Lower lobe of right lung (tissue), 2 donors: Measurements from ENCODE around the gene MYEOV. TPM values are rescaled to one million over a fixed set of nuclear protein-coding genes. Genes with fewer than 3 reads are reported as not detected.

Experiments used
- ATAC-seq, 2 donors: fragments of 200-7000 bp; cut with Tn5 transposase; one replicate each; pipeline ENCODE4 v1.9.1; 2020 to 2022; ENCODE audit warnings: mild to moderate bottlenecking in 2 of 2, moderate library complexity in 2 of 2
- DNase-seq: peaks from one replicate; pipeline ENCODE4 v3.0.0-alpha.2; 2020
- H3K27ac ChIP-seq: fragments of 200-600 bp; one replicate; pipeline ENCODE4 v1.8.0; 2022
- H3K27me3 ChIP-seq: fragments of 200-600 bp; one replicate; pipeline ENCODE4 v1.8.0; 2022; ENCODE audit warnings: low read depth
- H3K36me3 ChIP-seq: fragments of 200-600 bp; one replicate; pipeline ENCODE4 v1.8.0; 2022; ENCODE audit warnings: mild to moderate bottlenecking
- H3K4me1 ChIP-seq: fragments of 200-600 bp; one replicate; pipeline ENCODE4 v1.8.0; 2022
- H3K4me3 ChIP-seq: fragments of 200-600 bp; one replicate; pipeline ENCODE4 v1.8.0; 2022; ENCODE audit warnings: mild to moderate bottlenecking
- H3K9me3 ChIP-seq: fragments of 200-600 bp; one replicate; pipeline ENCODE4 v1.8.0; 2022
- intact Hi-C: fragments of 100-400 bp; cut with DNase I; formaldehyde crosslinking; loops from one replicate; pipeline ENCODE4 v1.11.0; 2022
- total RNA-seq: library from RNA; stranded (reverse); fragmentation: NEBNext Ultra II Directional; extraction: Animal tissue kit (Norgen Biotek cat#: 25700); gene quantifications from one replicate; pipeline ENCODE4 v1.2.1, GENCODE V29; 2021
- TF ChIP-seq, protein P1 (sequence below): fragments of 200-600 bp; IDR thresholded peaks from one replicate; pipeline ENCODE4 v1.8.0; 2022; ENCODE audit warnings: antibody characterized with exemption, mild to moderate bottlenecking
- donor health status: DM: no; HTN: yes; CAD: no; lungs with severe emphysema.

MYEOV gene
- total RNA-seq, 1 donor from 2014 or later: 1.2 TPM

DNA sequence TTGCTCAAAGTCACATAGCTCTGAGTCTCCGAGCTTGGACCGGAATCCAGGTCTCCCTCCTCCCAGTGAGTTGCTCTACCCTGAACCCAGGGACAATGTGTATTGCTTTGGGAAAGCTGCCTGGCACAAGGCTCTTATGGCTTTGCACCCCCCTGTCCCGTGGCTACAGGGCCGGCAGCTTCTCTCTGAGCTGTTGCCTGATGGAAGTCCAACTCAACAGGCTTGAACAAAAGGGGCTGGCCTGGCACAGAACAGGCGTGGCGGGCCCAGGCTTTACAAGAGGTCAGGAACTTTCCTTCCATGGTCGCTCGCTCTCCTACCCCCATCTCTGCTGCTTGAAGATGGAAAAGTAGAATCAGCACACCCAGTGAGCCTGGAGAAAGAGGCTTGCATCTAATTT is 34.3 kb downstream of the MYEOV start:
- no peaks in the 10 kb centered on the region for H3K36me3 ChIP-seq
- no peaks in the 10 kb centered on the region for H3K4me1 ChIP-seq
- H3K27ac ChIP-seq: no peak overlapping the region
- no peak overlapping the region for H3K4me3 ChIP-seq
- intact Hi-C loops: no loop called here
- no peak for ATAC-seq
- no peaks in the 10 kb centered on the region for H3K27me3 ChIP-seq
- TF ChIP-seq, protein P1, sequence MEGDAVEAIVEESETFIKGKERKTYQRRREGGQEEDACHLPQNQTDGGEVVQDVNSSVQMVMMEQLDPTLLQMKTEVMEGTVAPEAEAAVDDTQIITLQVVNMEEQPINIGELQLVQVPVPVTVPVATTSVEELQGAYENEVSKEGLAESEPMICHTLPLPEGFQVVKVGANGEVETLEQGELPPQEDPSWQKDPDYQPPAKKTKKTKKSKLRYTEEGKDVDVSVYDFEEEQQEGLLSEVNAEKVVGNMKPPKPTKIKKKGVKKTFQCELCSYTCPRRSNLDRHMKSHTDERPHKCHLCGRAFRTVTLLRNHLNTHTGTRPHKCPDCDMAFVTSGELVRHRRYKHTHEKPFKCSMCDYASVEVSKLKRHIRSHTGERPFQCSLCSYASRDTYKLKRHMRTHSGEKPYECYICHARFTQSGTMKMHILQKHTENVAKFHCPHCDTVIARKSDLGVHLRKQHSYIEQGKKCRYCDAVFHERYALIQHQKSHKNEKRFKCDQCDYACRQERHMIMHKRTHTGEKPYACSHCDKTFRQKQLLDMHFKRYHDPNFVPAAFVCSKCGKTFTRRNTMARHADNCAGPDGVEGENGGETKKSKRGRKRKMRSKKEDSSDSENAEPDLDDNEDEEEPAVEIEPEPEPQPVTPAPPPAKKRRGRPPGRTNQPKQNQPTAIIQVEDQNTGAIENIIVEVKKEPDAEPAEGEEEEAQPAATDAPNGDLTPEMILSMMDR: no peak
- H3K9me3 ChIP-seq: no peaks in the 10 kb centered on the region
- DNase-seq: no peak

DNA sequence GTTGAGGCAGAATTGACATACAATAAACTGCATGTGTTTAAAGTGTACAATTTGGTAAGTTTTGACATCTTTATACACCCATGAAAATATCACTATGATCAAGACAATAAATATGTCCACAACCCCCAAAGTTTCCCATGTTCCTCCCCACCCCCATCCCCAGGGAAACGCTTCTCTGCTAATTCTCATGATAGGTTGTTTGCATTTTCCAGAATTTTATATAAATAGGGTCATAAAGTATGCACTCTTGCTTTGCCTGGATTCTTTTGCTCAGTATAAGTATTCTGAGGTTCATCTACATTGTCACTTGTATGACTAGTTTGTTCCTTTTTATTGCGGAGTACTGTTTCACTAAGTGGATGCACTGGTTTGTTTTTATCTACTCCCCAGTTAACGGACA is 35.6 kb downstream of the MYEOV start:
- Histone ChIP-seq H3K4me1 (no peaks in the 10 kb centered on the region), H3K27me3 (no peaks in the 10 kb centered on the region), H3K4me3 (no peak overlapping the region), H3K9me3 (no peaks in the 10 kb centered on the region), H3K27ac (no peak overlapping the region), H3K36me3 (no peaks in the 10 kb centered on the region)
- TF ChIP-seq, protein P1: no peak
- no peak for ATAC-seq
- DNase-seq: no peak
- intact Hi-C loops: no loop called here

DNA sequence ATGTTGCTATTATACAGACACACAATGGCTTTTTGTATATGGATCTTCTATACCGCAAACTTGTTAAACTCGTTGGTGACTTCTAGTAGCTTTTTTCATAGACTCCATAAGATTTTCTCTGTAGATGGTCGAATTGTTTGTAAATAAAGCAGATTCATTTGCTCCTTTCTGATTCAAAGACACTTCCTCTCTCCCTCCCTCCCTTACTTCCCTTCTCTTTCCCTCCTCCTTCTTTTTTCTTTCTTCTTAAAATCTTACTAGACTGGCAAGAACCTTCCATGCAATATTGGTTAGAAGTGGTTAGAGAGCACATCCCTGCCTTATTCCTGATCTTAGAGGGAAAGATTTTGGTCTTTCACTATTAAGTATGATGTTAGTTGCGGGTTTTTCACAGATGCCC is 36.4 kb downstream of the MYEOV start:
- Histone ChIP-seq H3K36me3 (no peaks in the 10 kb centered on the region), H3K27ac (no peak overlapping the region), H3K9me3 (no peaks in the 10 kb centered on the region), H3K4me3 (no peak overlapping the region), H3K27me3 (no peaks in the 10 kb centered on the region), H3K4me1 (no peaks in the 10 kb centered on the region)
- no peak for ATAC-seq
- TF ChIP-seq, protein P1: no peak
- intact Hi-C loops: no loop called here
- DNase-seq: no peak

DNA sequence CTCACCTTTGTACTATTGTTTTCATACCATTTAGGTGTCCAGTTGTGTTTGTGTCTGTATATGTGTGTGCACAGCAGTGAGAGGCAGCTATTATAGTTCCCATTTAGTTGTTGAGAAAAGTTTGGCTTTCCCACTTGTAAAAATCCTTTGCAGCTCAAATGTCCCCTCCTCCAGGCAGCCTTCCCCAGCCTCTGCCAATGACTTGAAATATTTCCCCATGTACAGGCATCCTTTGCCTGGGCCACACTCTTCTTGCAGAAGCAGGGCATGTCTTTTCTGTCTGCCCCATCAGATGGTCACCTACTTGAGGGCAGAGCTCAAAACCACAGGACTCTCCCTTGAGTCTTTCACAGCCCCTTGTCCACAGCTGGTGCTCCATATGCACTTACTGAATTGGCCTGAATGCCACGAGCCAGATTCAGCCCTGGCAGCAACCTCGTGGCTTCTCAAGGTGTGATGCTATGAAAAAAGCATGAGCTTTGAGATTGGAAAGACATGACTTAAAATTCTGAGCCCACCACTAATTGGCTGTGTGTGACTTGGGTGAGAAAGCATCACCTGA is 39.3 kb downstream of the MYEOV start:
- TF ChIP-seq, protein P1: no peak
- Histone ChIP-seq H3K36me3 (no peaks in the 10 kb centered on the region), H3K9me3 (no peaks in the 10 kb centered on the region), H3K27ac (no peak overlapping the region), H3K4me3 (no peak overlapping the region), H3K4me1 (no peaks in the 10 kb centered on the region), H3K27me3 (no peaks in the 10 kb centered on the region)
- DNase-seq: no peak
- intact Hi-C loops: no loop called here
- no peak for ATAC-seq

DNA sequence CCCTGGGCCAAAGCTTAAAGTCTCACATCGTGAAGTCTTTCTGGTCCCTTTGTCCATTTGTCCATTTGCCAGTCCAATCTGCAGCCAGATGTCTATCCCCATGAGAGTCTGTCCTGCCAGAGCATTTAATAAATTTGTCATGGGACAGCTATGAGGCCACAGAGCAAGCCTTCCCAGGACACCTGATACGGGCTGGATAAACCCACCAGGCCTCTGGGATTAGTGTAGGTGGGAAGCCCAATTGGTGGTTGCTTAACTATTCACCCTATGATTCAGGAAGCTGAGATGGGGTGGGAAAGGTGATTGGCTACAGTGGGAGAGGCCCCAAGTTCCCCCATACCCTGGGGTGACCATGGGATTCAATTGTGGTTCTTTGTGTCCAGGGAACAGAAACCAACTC is 39.9 kb downstream of the MYEOV start:
- Histone ChIP-seq H3K27me3 (no peaks in the 10 kb centered on the region), H3K9me3 (no peaks in the 10 kb centered on the region), H3K4me1 (no peaks in the 10 kb centered on the region), H3K36me3 (no peaks in the 10 kb centered on the region), H3K27ac (no peak overlapping the region), H3K4me3 (no peak overlapping the region)
- intact Hi-C loops: no loop called here
- no peak for ATAC-seq
- DNase-seq: no peak
- TF ChIP-seq, protein P1: no peak
